NCI-H460 (cell line): ENCODE data around the gene TACC2. TPM values are rescaled to one million over a fixed set of nuclear protein-coding genes. Genes with fewer than 3 reads are reported as not detected.

Experiments used
- DNase-seq: peaks from one replicate; pipeline ENCODE4 v3.0.0-alpha.2; 2016; ENCODE audit warnings: low read depth; ENCODE audit errors: extremely low read depth
- total RNA-seq: library from RNA; depleted of rRNA; stranded (reverse); fragments of >200 nt; shearing (Covaris generic); gene quantifications from 2 replicates; pipeline ENCODE4 v1.2.3, GENCODE V29; 2014

Gene TACC2
- total RNA-seq, 1 experiment from 2014 or later, result 31.1 TPM

DNA sequence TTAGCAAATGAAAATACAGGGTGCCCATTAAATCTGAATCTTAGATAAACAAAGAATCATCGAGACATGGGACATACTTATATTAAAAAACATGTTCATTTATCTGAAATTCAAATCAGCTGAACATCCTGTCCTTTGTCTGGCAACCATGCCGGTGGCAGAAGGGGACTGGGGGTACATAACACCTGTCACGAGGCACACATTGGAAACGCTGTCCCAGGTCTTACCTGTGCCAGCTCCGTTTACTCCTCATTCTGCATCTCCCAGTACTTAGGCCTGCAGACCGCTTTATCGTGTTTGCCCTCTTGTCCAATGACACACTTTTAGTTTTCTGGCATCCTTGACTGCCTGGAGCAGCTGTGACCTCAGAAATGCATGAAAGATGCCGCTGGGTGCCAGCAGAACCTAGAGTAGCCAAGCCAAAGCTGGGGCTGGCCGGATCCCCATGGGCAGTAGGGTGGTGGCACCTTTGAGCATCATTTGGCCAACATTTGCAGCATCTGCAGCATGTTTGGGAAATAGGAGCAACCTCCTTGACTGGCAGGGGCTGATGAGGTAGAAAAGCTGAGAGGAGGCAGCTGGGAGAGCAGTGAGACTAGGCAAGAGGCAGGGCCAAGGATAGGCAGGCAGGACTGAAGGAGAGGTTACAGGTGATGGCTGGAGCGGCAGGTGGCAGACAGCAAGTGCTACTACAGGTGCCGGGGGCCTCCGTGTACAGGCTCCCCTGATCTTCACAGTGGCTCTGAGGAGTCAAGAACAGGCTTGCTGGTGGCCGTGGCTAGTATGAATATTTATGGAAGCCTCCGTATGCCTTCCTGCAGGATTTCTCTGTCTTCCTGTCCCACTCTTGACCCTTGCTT lies 219.8 kb downstream of the TACC2 start:
- DNase-seq, result no peak

DNA sequence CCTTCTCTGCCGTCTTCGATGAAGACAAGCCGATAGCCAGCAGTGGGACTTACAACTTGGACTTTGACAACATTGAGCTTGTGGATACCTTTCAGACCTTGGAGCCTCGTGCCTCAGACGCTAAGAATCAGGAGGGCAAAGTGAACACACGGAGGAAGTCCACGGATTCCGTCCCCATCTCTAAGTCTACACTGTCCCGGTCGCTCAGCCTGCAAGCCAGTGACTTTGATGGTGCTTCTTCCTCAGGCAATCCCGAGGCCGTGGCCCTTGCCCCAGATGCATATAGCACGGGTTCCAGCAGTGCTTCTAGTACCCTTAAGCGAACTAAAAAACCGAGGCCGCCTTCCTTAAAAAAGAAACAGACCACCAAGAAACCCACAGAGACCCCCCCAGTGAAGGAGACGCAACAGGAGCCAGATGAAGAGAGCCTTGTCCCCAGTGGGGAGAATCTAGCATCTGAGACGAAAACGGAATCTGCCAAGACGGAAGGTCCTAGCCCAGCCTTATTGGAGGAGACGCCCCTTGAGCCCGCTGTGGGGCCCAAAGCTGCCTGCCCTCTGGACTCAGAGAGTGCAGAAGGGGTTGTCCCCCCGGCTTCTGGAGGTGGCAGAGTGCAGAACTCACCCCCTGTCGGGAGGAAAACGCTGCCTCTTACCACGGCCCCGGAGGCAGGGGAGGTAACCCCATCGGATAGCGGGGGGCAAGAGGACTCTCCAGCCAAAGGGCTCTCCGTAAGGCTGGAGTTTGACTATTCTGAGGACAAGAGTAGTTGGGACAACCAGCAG lies 221.7 kb downstream of the TACC2 start:
- no peak for DNase-seq

DNA sequence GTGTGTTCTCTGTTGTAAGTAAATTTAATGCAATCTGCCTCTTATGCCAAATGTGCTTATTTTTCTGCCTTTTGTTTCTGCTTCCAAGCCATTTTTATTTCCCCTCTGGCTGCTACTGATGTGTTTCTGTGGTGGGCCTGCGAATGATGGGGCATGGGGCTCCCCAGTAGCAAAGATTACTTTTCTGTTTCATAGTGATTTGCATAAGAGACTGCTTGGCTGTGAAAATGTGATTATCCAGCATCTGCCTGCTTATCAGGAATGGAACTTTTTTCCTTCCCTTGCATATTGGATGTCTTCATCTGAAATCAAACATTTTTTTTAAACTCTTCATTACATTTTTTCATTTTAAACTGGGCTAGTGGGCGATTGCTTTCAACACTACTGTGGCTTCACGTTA lies 224.4 kb downstream of the TACC2 start:
- DNase-seq, result no peak

- DNase-seq, result no peak
These were observed 224.8 kb downstream of the TACC2 start for GRCh38 chr10:122213766-122214165.

DNA sequence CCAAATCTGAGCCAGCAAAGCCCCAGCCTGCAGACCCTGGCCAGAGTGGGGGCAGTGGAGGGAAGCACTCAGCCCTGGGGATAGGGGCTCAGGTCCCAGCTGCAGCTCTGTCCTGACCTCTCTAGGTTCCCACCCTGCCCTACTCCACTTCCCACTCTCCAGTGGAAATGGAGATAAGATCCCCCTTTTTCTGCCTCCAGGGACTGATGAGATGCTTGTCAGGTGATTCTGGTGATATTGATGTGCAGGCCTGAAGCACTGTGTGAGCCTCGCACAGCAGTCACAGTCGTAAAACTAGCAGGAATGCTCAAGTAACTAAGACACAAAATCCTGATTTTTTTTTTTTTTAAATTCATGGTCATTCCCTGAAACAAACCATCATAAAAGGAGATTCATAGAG lies 227.1 kb downstream of the TACC2 start:
- DNase-seq, result no peak

DNA sequence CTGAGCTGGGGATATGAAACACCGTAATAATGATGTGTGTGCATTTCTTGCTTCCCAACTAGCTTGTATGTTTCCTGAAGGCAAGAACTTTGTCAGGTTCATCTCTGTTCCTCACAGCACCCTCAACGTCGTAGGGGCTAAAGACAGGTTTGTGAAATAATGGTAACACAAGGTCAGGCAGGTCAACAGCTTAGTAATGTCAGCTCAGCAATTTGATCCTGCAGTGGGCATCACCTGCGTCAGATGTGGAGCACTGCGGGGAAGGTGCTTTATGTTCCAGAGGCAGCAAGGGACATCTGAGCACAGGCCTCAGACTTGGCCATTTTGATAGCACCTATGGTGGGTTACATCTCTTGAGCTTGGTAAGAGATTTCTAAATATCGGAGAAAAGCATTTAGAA lies 230.4 kb downstream of the TACC2 start:
- DNase-seq, result no peak

DNA sequence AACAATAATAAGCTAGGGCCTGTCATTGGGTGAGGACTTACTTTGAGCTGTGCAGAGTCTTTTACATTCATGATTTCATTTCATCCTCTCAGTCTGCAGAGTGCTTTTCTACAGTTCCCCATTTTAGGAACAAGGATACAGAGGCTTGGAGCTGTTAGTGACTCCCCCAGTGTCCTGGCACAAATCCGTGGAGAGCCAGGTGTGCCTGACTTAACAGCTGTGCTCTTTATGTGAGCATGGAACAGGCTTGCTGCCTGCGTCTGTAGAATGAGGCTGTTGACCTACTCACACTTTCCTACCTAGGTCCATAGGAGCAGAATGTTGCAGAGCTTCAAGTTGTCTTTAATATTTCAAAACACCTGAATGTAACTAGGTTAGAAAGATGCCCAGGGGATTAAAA lies 231.8 kb downstream of the TACC2 start:
- no peak for DNase-seq

GRCh38 chr10:122221958-122222357 lies 233.0 kb downstream of the TACC2 start:
- DNase-seq, result no peak

- DNase-seq, result no peak
These were observed 233.7 kb downstream of the TACC2 start for GRCh38 chr10:122222638-122223037.

- no peak for DNase-seq
These were observed 235.2 kb downstream of the TACC2 start for GRCh38 chr10:122224159-122224558.

- no peak for DNase-seq
These were observed 236.4 kb downstream of the TACC2 start for GRCh38 chr10:122225330-122225729.

GRCh38 chr10:122227754-122228153 lies 238.8 kb downstream of the TACC2 start:
- DNase-seq, result no peak

DNA sequence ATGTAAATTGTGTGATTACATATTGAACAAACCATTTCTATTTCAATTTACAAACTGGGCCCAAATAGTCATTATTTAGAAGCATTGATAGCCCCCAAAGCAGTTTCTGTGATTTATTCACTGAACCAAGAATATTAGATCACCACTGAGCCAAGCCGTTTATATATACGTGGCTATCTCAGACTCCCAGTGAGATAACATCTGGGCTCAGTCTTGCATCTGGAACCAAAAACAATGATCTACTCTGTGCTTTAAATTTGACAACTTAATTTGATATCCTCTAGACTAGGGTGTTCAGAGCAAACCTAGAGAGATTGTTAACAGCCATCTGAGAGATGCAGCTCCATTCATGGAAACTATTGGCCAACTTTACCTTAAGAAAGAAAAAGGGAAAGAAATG lies 240.7 kb downstream of the TACC2 start:
- DNase-seq, result no peak

DNA sequence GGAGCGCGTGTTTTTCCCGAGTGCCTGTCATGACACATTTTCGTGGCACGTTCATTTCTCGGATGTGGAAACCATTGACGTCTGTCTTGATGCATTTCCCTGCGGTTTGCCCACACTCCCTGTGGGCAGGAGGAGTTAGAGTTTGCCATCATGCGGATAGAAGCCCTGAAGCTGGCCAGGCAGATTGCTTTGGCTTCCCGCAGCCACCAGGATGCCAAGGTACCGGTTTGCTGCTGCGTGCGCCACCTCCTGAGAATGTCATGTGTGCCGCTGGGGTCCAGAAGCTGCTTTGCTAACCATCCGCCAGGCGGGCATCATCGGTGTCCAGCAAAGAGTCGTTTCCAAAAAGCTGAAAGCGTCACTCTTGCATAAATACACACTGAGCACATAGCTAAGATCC lies 241.3 kb downstream of the TACC2 start:
- DNase-seq, result no peak

GRCh38 chr10:122232769-122233168 lies 243.8 kb downstream of the TACC2 start:
- DNase-seq, result no peak

DNA sequence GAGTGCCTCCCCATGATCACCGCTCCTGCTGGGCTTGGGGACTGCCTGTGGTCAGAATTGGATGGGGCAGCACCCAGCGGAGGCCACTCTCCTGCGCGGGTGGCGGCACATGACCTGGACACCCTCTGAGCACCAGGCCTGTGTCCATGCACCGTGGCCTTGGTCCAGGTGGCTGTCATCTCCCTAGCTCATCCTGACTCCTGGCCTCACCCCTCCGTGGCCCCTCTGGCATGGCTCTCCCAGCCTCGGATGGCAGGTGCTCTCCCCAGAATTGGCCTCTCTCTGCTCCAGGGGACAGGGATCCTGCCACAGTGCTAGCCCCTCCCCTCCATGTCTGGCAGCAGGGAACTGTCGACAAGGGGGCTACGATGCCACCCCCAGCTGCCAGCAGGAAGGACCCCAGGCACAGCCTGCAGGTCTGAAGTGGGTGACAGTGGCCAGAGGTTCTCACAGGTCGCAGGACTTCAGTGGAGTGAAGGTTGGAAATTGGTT lies 244.9 kb downstream of the TACC2 start:
- DNase-seq, result no peak

DNA sequence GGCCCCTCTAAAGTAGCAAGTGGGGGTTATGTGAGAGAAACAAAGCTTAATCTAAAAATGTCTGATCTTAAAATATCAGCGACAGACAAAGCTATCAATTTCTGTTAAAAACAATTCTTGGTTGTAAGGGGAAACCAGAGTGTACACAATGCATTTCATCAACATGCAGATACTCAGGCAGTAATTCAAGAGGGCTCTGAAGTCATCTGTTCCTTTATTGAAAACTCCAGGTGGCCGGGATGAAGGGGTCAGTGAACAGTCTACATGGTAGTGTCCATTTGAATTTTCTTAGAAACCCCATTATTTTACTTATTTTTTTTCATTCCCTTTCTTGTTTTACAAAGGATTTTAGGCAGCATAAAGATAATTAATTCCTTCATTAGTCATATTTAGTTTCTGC lies 245.5 kb downstream of the TACC2 start:
- no peak for DNase-seq

- DNase-seq, result no peak
These were observed 247.8 kb downstream of the TACC2 start for GRCh38 chr10:122236690-122237306.

GRCh38 chr10:122237331-122237990 lies 248.5 kb downstream of the TACC2 start:
- DNase-seq, result no peak

- no peak for DNase-seq
These were observed 250.8 kb downstream of the TACC2 start for GRCh38 chr10:122239578-122240257.
